A549 treated with DMSO at 1 μM for 4 hours (cell line): ENCODE data around the gene WHRN. TPM values are rescaled to one million over a fixed set of nuclear protein-coding genes. Genes with fewer than 3 reads are reported as not detected.

Experiments
- total RNA-seq: library from RNA; stranded (reverse); fragments of 200-300 nt; extraction: Qiagen RNA extraction; gene quantifications from 5 replicates; pipeline ENCODE4 v1.2.3, GENCODE V29; 2022; ENCODE audit warnings: low read depth

The WHRN gene
- 5.2 to 8.1 TPM (median 6.9 TPM) in 5 replicates for total RNA-seq

DNA sequence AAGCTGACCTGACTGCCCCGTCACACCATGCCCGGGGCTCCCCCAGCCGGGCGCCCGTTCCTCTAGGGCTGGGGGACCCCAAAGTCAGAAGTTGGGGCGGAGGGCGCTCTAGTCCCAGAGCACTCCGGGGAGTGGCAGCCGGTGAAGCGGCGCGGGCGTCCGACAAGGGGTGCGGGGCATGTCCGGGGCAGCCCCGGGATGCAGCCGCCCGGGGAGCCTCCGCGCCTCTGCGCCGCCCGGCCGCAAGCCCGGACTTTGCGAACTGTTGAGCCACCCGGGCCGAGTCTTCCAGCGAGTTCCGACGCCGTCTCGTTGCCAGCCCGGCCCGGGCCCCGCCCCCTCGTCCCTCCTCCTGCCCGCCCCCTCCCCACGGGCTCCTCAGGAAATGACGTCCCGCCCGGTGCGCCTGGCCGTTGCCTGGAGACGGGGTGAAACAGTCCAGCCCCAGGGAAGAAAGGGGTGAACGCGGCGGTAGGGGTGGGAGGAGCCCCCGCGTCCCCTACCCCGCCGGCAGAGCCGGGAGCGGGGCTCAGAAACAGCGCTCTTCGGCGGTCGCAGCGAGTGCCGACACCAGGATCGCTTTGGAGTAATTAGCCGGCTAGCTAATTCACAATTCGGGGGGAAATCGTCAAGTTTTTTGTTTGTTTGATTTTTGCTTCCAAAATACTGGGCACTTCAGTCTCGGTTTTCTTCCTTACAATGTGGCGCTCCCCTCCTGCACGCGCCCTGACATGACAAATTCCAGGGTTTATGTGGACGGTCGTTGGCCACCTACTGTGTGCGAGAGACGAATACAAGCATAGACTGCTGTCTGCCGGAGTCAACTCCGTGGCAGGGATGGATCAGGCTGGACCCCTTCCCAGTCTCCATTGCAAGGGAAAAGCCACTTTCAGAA, at the start of gene WHRN:
WHRN (minus strand) TSS at position 287 of the 895 bp plus-strand sequence. CDS start 672 bp downstream, outside the sequence.

DNA sequence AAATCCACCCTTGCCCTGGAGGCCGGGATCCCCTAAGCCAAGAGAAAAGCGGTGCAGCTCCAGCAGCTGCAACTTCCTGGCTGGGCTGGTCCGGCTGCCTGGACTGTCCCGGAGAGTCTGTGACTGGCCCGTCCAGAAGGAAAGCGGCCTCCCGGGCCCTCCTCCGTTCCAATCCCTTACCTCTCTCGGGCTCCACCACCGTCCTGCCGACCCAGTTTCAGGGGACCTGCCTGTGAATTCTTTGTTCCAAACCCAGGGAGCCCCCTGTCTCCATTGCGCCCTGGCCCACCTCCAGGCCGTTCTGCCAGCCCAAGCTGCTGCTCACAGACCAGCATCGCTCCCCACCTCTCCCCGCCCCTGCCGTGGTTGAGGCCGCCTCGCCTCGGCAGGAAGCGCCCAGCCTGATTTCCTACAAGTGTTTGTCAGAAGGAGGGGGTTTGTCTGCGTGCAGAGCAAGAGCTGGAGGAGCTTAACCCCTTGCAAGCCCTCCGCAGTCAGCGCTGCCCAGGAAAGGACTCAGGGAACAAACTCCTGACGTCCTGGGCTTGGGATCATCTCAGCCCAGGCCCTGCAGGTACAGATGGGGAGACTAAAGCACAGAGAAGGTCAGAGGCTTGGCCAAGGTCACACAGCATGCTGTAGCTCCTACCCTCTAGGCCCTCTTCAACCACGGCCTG, 117.5 kb downstream of the WHRN start, which contains the start of gene AKNA:
AKNA (minus strand) TSS at position 303 of the 677 bp plus-strand sequence. CDS start 6,649 bp downstream, outside the sequence.

Other genes with a start within 250 kb of the WHRN start
- not detected in 5 replicates for gene ORM1, start 182.4 kb downstream of the WHRN start, total RNA-seq
- not detected in 5 replicates for gene ORM2, start 175.6 kb downstream of the WHRN start, total RNA-seq
- gene AKNA, start 117.5 kb downstream of the WHRN start, total RNA-seq = 4.0 to 4.6 TPM (median 4.3 TPM) in 5 replicates
- 113 to 156 TPM (median 123 TPM) in 5 replicates for gene ATP6V1G1, start 82.3 kb upstream of the WHRN start, total RNA-seq
- 10.7 to 15.1 TPM (median 13.5 TPM) in 5 replicates for gene TMEM268, start 105.8 kb upstream of the WHRN start, total RNA-seq
- gene TEX53, start 152.3 kb upstream of the WHRN start, total RNA-seq = not detected in 5 replicates
- not detected in 5 replicates for gene TEX48, start 176.7 kb upstream of the WHRN start, total RNA-seq